Fibroblast of lung (primary cell): ENCODE data around the gene SYTL5. TPM values are rescaled to one million over a fixed set of nuclear protein-coding genes. Genes with fewer than 3 reads are reported as not detected.

ENCODE experiments used
- DNase-seq, 2 donors: peaks; one replicate each; pipeline versions ENCODE4 v3.0.0 to v3.0.0-alpha.2; 2010; ENCODE audit warnings: low read depth in 2 of 2
- H2AFZ ChIP-seq: 2 replicates; pipeline ENCODE4 v1.5.1; 2012; ENCODE audit warnings: low read length, control low read depth, inconsistent platforms
- H3K27ac ChIP-seq: 2 replicates; pipeline ENCODE4 v1.5.1; 2011; ENCODE audit warnings: low read length, control low read depth; ENCODE audit not compliant: insufficient read depth
- H3K27me3 ChIP-seq: 2 replicates; pipeline ENCODE4 v1.5.1; 2011; ENCODE audit warnings: mild to moderate bottlenecking, low read length; ENCODE audit not compliant: control insufficient read depth, insufficient read depth
- H3K36me3 ChIP-seq: 2 replicates; pipeline ENCODE4 v1.5.1; 2011; ENCODE audit warnings: low read length; ENCODE audit not compliant: control insufficient read depth, insufficient read depth
- H3K4me1 ChIP-seq: 2 replicates; pipeline ENCODE4 v1.5.1; 2011; ENCODE audit warnings: low read length; ENCODE audit not compliant: control insufficient read depth, insufficient read depth; ENCODE audit errors: extremely low read depth
- H3K4me2 ChIP-seq: 2 replicates; pipeline ENCODE4 v1.5.1; 2011; ENCODE audit warnings: low read length, control low read depth; ENCODE audit not compliant: insufficient read depth; ENCODE audit errors: extremely low read depth
- H3K4me3 ChIP-seq, 4 experiments: fragments of 200-600 bp in 1 of 4; sonication (generic) in 1 of 4; replicated peaks in 1 of 4; 2 replicates each; pipeline ENCODE4 v1.5.1; 2011 to 2016; ENCODE audit warnings: low read length in 4 of 4, low read depth in 3 of 4, mild to moderate bottlenecking in 3 of 4, control low read depth in 2 of 4, inconsistent platforms in 1 of 4, mixed read lengths in 1 of 4; ENCODE audit not compliant: insufficient read depth in 1 of 4; ENCODE audit errors: control extremely low read depth in 1 of 4
- H3K79me2 ChIP-seq: 2 replicates; pipeline ENCODE4 v1.5.1; 2012; ENCODE audit warnings: mild to moderate bottlenecking, low read length, inconsistent platforms; ENCODE audit not compliant: control insufficient read depth, insufficient read depth
- H3K9ac ChIP-seq: 2 replicates; pipeline ENCODE4 v1.5.1; 2011; ENCODE audit warnings: mild to moderate bottlenecking, low read length, control low read depth; ENCODE audit not compliant: insufficient read depth
- H3K9me3 ChIP-seq: 2 replicates; pipeline ENCODE4 v1.5.1; 2012; ENCODE audit warnings: low read depth, low read length; ENCODE audit not compliant: control insufficient read depth, insufficient read depth
- H4K20me1 ChIP-seq: 2 replicates; pipeline ENCODE4 v1.5.1; 2011; ENCODE audit warnings: low read length; ENCODE audit not compliant: control insufficient read depth, insufficient read depth; ENCODE audit errors: extremely low read depth
- EZH2 ChIP-seq: IDR thresholded peaks from 2 replicates; pipeline ENCODE4 v1.5.1; 2012; ENCODE audit warnings: low read length, control low read depth, mild to moderate bottlenecking; ENCODE audit errors: missing control alignments
- polyA plus RNA-seq, 2 donors: library from polyadenylated mRNA; depleted of rRNA in 1 of 2; stranded (reverse) in 1 of 2; unstranded in 1 of 2; fragments of >200 nt; gene quantifications; 2 replicates each; pipeline ENCODE4 v1.2.1, GENCODE V29; 2011 to 2012; ENCODE audit warnings: missing spikeins in 1 of 2
- total RNA-seq: library from RNA; depleted of rRNA; stranded (reverse); fragments of >200 nt; gene quantifications from 2 replicates; pipeline ENCODE4 v1.2.1, GENCODE V29; 2014
- TF ChIP-seq, protein P1 (sequence below), 2 donors: IDR thresholded peaks in 1 of 2; conservative IDR thresholded peaks in 1 of 2; 1 replicate in 1 of 2; 2 replicates in 1 of 2; pipeline ENCODE4 v1.5.1; 2011 to 2012; ENCODE audit warnings: low read length in 2 of 2, control low read depth in 1 of 2, inconsistent platforms in 1 of 2, low read depth in 1 of 2, mild to moderate bottlenecking in 1 of 2

Gene SYTL5
- total and polyA plus RNA-seq, 2 donors (not counting 1 experiment from before 2014, with no cell fraction given): 0.27 to 1.5 TPM

- no peak for TF ChIP-seq EZH2
- TF ChIP-seq, protein P1, sequence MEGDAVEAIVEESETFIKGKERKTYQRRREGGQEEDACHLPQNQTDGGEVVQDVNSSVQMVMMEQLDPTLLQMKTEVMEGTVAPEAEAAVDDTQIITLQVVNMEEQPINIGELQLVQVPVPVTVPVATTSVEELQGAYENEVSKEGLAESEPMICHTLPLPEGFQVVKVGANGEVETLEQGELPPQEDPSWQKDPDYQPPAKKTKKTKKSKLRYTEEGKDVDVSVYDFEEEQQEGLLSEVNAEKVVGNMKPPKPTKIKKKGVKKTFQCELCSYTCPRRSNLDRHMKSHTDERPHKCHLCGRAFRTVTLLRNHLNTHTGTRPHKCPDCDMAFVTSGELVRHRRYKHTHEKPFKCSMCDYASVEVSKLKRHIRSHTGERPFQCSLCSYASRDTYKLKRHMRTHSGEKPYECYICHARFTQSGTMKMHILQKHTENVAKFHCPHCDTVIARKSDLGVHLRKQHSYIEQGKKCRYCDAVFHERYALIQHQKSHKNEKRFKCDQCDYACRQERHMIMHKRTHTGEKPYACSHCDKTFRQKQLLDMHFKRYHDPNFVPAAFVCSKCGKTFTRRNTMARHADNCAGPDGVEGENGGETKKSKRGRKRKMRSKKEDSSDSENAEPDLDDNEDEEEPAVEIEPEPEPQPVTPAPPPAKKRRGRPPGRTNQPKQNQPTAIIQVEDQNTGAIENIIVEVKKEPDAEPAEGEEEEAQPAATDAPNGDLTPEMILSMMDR (conservative IDR thresholded peaks at IDR 0.05 in 1 of 2, IDR thresholded peaks at IDR 0.05 in 1 of 2; ENCODE audit: low read depth in 1 of 2, low read length in 2 of 2): no peak
- Histone ChIP-seq H3K4me3 (no peak overlapping the region), H2AFZ (no peak overlapping the region)
These were observed 32.1 kb downstream of the SYTL5 start for GRCh38 chrX:38038501-38038900.

DNA sequence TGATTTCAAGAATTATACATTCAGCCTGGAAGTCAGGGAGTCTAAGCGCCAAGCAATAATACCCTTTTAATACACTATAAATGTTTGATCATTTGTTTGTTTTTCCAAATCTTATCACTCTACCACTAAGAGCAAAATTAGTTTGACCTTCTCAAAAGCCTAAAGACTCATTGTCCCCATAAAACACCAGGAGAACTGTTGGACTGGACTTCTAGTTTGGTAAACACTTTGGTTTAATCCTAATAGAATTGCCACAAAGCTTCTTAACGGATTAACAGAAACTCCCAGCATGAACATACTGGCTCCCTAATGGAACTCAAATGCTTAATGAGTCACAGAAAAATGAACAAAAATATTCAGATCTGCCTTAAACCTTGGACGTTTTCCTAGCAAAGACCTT is 34.9 kb downstream of the SYTL5 start:
- Histone ChIP-seq H3K9me3 (no peaks in the 10 kb centered on the region), H3K9ac (no peak overlapping the region), H3K36me3 (no peaks in the 10 kb centered on the region), H3K4me3 (no peak overlapping the region), H4K20me1 (no peaks in the 10 kb centered on the region), H3K27ac (no peak overlapping the region), H3K4me2 (no peak overlapping the region), H3K4me1 (no peaks in the 10 kb centered on the region), H3K27me3 (no peaks in the 10 kb centered on the region), H3K79me2 (no peaks in the 10 kb centered on the region), H2AFZ (no peak overlapping the region)
- DNase-seq: no peak
- TF ChIP-seq EZH2: no peak
- TF ChIP-seq, protein P1 (conservative IDR thresholded peaks at IDR 0.05 in 1 of 2, IDR thresholded peaks at IDR 0.05 in 1 of 2; ENCODE audit: low read depth in 1 of 2, low read length in 2 of 2): no peak

More at GRCh38 chrX:38038501-38038900, 32.1 kb downstream of the SYTL5 start:
- DNase-seq: no peak
- Histone ChIP-seq H3K4me2 (no peak overlapping the region), H3K79me2 (no peaks in the 10 kb centered on the region), H3K9ac (no peak overlapping the region), H3K27me3 (no peaks in the 10 kb centered on the region), H3K9me3 (no peaks in the 10 kb centered on the region), H3K36me3 (no peaks in the 10 kb centered on the region), H3K4me1 (no peaks in the 10 kb centered on the region), H3K27ac (no peak overlapping the region), H4K20me1 (no peaks in the 10 kb centered on the region)

- Histone ChIP-seq H3K9ac (no peak overlapping the region), H3K9me3 (no peaks in the 10 kb centered on the region), H3K4me3 (no peak overlapping the region), H3K27me3 (no peaks in the 10 kb centered on the region), H3K79me2 (no peaks in the 10 kb centered on the region), H3K4me1 (no peaks in the 10 kb centered on the region), H4K20me1 (no peaks in the 10 kb centered on the region), H2AFZ (no peak overlapping the region), H3K4me2 (no peak overlapping the region), H3K36me3 (no peaks in the 10 kb centered on the region), H3K27ac (no peak overlapping the region)
- TF ChIP-seq EZH2: no peak
- TF ChIP-seq, protein P1 (conservative IDR thresholded peaks at IDR 0.05 in 1 of 2, IDR thresholded peaks at IDR 0.05 in 1 of 2; ENCODE audit: low read depth in 1 of 2, low read length in 2 of 2): no peak
- peak in 1 of 2 donors; percentile 50 for DNase-seq
These were observed 38.3 kb downstream of the SYTL5 start for GRCh38 chrX:38044701-38045100.
